Sciatic nerve (tissue), 2 donors: Measurements from ENCODE around the gene PPP1R15A. TPM values are rescaled to one million over a fixed set of nuclear protein-coding genes. Genes with fewer than 3 reads are reported as not detected.
"Not testable (repeated sequence)": the region's sequence is repeated elsewhere in the genome, so short reads cannot be mapped to it uniquely, and the experiment has no call there.

Experiments
- ATAC-seq: fragments of 200-7000 bp; cut with Tn5 transposase; one replicate; pipeline ENCODE4 v1.9.1; 2020; ENCODE audit warnings: mild to moderate bottlenecking, moderate library complexity
- DNase-seq: peaks from one replicate; pipeline ENCODE4 v3.0.0-alpha.2; 2020; ENCODE audit warnings: low spot score
- intact Hi-C: fragments of 100-400 bp; cut with DNase I; formaldehyde crosslinking; loops from one replicate; pipeline ENCODE4 v1.14.2; 2022
- total RNA-seq: library from RNA; stranded (reverse); fragmentation: NEBNext Ultra II Directional; extraction: Animal tissue kit (Norgen Biotek cat#: 25700); gene quantifications from one replicate; pipeline ENCODE4 v1.2.1, GENCODE V29; 2021
- donor health status: DM: no; HTN: no; CAD: no.
- donor health status: DM: no; HTN: no; CAD: no.

Gene PPP1R15A
- total RNA-seq, 1 donor from 2014 or later = 95.8 TPM

DNA sequence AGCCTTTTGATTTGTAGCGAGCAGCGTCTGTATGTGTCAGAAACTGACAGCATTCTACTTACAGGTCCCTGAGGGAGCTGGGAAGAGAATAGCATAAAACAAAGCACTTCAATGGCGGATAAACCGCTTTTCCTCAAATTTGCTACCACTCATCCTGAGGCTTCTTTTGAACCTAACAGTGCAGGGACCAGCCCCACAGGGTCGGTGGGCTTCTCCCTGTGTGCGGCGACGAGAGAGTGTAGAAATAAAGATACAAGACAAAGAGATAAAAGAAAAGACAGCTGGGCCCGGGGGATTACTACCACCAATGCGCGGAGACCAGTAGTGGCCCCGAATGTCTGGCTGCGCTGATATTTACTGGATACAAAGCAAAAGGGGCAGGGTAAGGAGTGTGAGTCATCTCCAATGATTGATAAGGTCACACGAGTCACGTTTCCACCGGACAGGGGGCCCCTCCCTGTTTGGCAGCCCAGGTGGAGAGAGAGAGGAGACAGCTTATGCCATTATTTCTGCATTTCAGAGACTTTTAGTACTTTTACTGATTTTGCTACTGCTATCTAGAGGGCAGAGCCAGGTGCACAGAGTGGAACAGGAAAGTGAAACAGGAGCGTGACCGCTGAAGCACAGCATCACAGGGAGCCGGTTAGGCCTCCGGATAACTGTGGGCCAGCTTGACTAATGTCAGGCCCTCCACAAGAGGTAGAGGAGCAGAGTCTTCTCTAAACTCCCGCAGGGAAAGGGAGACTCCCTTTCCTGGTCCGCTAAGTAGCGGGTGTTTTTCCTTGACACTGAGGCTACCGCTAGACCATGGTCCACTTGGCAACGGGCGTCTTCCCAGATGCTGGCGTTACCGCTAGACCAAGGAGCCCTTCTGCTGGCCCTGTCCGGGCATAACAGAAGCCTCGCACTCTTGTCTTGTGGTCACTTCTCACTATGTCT is 4.1 kb downstream of the PPP1R15A start:
- ATAC-seq, DNase-seq, intact Hi-C loops: not testable (repeated sequence)

DNA sequence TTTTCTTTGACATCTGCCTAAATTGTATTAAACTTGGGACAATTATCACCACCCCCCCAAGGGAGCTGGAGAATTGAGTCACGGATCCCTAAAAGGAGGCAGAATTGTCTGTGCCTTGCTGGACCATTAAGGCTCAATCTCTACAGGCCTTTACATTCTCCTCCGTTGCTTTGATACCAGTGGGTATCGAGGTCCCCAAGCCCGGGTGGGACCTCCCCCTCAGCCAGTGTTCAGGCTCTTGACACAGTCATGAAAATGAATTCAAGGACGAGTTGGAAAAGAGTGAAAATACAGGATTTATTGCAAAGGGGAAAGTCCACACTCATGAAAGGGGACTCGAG is 5.6 kb downstream of the PPP1R15A start:
- intact Hi-C loops = no loop called here
- DNase-seq (no peak), ATAC-seq (no peak)

DNA sequence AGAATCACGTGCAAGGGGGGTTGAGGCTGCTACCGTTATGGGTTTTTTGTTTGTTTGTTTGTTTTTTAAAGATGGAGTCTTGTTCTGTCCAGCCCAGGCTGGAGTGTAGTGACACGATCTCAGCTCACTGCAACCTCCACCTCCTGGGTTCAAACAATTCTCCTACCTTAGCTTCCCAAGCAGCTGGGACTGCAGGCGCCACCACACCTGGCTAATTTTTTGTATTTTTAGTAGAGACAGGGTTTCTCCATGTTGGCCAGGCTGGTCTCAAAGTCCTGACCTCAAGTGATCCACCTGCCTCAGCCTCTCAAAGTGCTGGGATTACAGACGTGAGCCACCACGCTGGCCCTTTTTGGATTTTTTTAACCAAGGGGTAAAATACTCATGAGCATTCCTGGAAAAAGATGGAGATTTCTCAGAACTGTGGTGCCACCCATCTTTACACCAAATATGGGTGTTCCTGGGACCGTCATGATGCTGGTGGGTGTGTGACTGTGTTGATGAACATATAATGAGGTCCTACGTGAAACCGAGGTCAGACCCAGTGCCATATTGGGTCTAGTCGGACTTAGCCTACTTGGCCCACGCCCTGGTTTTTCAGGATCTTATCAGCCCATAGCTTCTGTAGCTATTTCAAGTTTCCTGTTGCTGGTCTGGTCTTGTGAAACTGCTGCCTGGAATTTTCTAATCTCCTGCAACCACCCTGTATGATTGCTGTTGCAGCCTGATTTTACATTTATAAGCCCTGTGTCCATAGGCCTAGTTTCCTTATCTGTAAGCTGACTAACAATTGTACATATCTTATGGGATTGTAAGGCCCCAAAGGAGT is 6.2 kb downstream of the PPP1R15A start:
- peak; percentile 12 for ATAC-seq

DNA sequence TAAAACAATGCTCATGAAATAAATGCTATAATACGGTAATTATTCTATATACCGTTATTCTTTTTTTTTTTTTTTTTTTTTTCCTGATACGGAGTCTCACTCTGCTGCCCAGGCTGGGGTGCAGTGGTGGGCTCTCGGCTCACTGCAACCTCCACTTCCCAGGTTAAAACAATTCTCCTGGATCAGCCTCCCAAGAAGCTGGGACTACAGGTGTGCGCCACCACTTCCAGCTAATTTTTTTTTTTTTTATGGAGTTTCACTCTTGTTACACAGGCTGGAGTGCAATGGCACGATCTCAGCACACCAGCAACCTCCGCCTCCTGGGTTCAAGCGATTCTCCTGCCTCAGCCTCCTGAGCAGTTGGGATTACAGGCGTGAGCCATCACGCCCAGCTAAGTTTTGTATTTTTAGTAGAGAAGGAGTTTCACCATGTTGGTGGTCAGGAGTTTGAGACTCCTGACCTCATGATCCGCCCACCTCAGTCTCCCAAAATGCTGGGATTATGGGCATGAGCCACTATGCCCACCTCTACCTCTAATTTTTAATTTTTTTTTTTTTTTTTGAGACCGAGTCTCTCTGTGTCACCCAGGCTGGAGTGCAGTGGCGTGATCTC is 6.9 kb downstream of the PPP1R15A start:
- no peak for ATAC-seq
- no peak for DNase-seq
- intact Hi-C loops = no loop called here

More for the DNA sequence above, 6.2 kb downstream of the PPP1R15A start:
- intact Hi-C loops = no loop called here
- DNase-seq = no peak

DNA sequence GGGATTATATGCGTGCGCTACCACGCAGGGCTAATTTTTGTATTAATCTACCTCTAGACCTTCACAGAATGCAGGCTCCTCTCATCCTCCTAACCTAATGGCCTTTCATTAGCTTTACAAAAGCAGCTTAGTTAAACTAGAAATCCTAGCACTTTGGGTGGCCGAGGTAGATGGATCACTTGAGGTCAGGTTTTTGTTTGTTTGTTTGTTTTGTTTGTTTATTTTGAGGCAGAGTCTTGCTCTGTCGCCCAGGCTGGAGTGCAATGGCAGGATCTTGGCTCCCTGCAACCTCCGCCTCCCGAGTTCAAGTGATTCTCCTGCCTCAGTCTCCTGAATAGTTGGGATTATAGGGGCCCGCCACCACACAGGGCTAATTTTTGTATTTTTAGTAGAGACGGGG is 7.5 kb downstream of the PPP1R15A start:
- intact Hi-C loops, ATAC-seq, DNase-seq: not testable (repeated sequence)

DNA sequence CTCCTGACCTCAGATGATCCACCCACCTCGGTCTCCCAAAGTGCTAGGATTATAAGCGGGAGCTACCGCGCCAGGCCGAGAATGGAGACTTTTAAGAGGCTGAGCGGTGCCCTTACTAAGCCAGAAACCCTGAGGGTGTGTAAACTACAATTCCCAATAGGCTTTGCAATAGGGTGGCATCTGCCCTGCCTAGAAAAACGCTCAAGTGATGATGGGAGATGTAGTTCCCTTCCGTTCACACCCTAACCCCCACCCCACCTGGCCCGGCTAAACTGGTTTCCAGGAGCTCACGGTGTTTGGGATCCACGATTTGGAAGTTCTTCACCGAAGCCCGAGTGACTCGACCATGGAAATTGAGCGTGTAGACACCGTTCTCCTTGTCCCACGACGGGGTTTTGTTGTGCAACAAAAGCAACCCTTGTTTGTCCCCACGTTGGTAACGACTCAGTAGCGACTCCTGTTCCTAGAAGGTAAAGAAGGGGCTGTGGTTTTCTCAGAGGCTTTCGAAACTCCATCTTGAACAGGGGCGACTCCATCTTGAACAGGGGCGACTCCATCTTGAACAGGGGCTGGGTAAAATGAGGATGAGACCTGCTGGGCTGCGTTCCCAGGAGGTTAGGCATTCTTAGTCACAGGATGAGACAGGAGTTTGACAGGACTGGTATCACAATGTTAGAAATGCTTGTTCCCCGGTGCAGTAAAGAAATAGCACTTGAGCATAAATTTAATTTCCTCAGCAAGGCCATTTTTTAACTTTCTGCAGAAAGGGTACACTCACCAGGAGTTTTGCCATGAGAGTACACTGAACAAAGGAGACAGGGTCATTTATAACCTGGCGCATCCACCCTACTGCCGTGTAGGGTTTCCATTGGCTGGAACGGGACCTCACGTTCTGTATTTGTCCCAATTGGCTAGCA is 9.8 kb downstream of the PPP1R15A start:
- intact Hi-C loops = no loop called here
- peak; percentile 60 for ATAC-seq

DNA sequence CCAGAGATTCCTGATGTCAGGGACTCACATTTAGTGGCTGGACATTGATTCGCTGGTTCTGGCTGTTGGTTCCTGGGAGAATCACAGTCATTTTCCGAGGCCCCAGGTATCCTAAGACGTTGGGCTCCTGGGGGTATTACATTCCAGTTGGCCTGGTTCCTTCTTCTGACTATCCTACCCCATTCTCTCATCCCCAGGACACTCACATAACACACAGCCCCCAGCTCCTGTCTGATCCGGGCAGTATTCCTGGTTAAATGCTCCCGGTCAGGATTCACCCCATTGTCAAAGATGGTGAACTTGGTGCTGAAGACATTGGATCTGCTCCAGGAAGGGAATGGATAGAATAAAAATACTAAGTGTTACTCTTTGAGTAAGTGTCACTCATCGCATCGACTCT is 11.5 kb downstream of the PPP1R15A start:
- ATAC-seq (no peak), DNase-seq (no peak)
- intact Hi-C loops = no loop called here

More for the DNA sequence above, 9.8 kb downstream of the PPP1R15A start:
- no peak for DNase-seq

DNA sequence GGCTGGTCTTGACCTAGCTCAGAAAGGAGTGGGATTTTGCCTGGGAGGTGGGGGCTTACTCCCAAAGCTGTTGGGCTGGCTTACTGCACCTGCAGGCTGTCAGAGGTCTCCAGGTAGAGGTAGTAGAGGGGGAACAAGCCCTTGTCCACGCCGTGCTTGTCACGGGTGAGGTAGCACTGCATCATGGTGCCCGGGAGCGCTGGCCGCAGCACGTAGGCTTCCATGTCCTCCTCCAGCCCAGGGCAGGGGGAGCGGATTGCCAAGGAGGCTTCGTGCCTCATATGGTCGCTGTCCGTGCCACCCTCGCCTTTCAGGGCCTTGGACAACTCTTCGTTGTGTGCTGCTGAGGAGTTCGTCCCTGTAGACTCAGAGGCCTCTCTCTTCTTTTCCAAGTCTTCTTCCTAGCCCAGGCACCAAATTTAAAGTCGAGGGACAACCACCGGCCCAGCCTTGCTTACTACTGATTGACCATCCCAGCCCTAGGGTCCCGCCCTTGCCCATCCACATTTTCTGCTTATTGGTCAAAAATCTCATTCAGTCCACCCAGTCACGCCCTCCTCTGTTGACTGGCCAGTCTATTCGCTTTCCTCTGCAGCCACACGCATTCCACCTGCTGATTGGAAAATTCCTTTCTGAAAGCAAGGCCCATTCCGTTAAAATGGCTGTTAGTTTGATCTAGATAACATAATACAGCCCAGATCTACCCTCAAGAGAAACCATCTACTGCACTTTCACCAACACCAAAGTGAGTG is 15.8 kb downstream of the PPP1R15A start:
- DNase-seq (no peak), ATAC-seq (no peak)
- intact Hi-C loops = no loop called here

DNA sequence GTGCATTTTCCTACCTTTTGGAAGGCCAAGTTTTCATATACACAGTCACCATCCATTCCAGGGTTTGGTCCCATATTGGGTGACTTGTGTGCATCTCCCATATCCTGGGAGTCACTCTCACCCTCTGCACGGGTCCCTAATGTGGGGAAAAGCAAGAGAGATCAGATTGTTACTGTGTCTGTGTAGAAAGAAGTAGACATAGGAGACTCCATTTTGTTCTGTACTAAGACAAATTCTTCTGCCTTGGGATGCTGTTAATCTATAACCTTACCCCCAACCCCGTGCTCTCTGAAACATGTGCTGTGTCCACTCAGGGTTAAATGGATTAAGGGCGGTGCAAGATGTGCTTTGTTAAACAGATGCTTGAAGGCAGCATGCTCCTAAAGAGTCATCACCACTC is 17.3 kb downstream of the PPP1R15A start:
- DNase-seq, intact Hi-C loops, ATAC-seq: not testable (repeated sequence)

DNA sequence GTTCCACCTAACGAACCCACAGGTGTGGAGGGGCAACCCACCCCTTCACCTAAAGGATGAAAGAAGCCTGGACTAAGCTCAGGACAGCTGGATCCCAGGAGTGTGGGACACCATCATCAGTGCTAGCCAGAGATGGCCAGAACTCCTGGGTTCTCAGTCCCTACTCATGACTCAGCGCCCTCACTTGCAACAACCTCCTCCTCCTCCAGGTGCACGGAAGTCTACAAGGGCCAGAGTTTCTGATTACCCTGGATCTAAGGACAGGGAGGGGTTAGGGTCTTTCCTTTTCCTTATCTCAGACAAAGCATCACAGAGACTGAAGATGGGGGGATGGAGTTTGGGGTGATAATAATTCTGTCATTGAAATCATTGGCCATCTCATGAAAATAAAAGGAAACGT is 18.3 kb downstream of the PPP1R15A start:
- no peak for DNase-seq
- ATAC-seq = no peak
- intact Hi-C loops = no loop called here

DNA sequence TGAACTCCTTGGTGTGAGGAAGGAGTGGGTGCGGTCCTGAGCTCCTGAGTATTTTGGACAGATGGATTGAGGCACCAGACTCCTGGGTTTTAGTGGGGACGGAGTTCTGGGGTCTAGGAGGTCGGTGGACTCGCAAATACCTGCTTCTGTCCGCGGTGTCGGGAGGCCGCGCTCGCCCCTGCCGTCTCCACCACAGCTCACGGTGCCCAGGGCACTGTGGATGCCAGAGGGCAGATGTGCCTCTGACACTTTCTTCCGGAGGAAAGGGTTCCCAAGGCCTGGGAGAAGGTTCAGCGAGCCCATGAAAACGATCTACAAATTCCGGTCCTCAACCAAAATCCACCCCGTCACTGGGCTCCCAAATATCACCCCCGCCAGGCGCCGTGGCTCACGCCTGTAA is 23.0 kb downstream of the PPP1R15A start:
- DNase-seq (no peak), ATAC-seq (no peak)
- intact Hi-C loops = no loop called here

DNA sequence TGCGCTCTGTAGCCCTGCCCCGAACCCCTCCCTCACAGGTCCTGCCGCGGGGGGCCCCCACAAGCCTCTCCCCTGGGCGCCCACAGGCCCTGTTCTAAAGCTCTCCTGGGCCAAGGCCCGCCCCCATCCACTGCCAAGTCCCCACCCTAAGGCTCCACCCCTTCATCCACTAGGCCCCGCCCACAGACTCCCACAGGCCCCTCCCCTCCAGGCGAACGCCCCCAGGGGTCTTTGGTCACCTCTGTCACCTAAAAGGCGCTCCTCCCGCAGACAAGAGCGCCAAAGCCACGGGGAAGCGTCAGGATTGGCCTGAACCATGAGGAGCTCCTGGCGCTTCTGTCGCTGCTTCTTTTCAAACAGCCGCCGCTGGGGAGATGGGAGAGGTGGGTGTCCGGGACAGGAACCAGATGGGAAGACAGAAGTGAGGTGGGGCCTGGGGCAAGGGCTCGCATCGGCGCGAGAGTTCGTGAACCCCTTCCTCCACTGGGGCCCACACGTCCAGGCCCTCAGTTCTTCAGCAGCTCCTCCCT is 24.0 kb downstream of the PPP1R15A start:
- DNase-seq (peak; percentile 82), ATAC-seq (peak; percentile 58)
- intact Hi-C loops = no loop called here

DNA sequence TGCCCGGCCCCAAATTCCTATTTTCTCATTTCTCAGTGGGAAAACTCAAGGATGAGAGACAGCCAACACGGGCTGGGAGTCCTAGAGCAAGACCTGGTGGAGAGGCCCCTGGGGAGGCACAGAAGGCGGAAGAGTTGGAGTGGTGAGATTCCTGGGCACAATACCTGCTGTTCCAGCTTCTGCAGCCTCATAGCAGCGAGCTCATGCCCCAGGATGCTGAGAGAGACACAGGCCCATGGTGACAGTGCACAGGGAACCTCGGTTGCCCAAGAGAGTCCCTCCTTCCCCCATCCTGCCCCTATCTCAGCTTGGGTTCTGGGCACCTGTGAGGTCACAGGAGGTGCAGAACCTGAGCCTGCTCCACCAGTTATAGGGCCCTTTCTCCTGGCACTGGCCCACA is 25.0 kb downstream of the PPP1R15A start:
- ATAC-seq (no peak), DNase-seq (no peak)
- intact Hi-C loops = no loop called here

DNA sequence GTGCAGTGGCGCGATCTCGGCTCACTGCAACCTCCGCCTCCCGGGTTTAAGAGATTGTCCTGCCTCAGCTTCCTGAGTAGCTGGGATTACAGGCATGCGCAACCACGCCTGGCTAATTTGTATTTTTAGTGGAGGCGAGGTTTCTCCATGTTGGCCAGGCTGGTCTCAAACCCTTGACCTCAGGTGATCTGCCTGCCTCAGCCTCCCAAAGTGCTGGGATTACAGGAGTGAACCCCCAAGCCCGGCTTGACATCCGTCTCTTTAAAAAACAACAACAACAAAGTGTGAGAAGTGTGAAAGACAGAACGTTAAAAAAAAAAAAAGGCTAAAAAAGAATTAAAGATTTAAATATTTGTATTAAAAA is 27.1 kb downstream of the PPP1R15A start:
- DNase-seq, ATAC-seq, intact Hi-C loops: not testable (repeated sequence)

DNA sequence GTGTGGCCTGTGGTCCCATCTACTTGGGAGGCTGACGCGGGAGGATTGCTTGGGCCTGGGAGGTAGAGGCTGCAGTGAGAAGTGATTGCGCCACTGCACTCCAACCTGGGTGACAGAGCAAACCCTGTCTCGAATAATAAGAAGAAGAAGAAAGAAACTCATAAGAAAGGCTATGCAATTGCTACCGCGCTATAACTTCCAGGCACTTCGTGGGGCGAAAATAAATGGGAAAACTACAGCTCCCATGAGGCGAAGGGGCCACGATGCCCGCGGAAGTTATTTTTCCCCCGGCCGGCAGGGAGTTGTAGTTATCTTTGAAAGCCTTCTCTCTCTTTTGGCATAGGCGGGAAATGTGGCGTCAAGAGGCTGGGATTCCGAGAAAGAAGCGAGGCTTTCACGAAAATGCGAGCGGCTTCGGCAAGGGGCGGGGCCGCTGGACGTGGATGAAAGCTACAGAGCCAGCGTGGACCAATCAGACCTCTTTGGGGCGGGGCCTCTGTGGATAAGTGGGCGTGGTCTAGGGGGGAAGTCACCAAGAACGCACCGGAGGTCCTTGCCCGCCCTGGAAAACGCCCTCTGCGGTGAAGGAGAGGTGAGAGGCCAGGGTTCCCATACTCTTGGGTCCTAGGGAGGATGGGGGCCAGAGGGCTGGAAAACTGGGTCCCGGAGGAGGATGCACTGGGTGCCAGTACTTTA is 27.7 kb downstream of the PPP1R15A start, which contains the start of gene NUCB1:
Gene NUCB1, plus strand, starts transcription at position 532 of the 696 bp plus-strand sequence. CDS start 485 bp downstream, outside the sequence.
- intact Hi-C loops = loop anchor here (10.0 kb wide), 1 partner anchor 55 kb away; the partner anchor contains the start of gene BAX
- DNase-seq (peak; percentile 100), ATAC-seq (peak; percentile 97)

DNA sequence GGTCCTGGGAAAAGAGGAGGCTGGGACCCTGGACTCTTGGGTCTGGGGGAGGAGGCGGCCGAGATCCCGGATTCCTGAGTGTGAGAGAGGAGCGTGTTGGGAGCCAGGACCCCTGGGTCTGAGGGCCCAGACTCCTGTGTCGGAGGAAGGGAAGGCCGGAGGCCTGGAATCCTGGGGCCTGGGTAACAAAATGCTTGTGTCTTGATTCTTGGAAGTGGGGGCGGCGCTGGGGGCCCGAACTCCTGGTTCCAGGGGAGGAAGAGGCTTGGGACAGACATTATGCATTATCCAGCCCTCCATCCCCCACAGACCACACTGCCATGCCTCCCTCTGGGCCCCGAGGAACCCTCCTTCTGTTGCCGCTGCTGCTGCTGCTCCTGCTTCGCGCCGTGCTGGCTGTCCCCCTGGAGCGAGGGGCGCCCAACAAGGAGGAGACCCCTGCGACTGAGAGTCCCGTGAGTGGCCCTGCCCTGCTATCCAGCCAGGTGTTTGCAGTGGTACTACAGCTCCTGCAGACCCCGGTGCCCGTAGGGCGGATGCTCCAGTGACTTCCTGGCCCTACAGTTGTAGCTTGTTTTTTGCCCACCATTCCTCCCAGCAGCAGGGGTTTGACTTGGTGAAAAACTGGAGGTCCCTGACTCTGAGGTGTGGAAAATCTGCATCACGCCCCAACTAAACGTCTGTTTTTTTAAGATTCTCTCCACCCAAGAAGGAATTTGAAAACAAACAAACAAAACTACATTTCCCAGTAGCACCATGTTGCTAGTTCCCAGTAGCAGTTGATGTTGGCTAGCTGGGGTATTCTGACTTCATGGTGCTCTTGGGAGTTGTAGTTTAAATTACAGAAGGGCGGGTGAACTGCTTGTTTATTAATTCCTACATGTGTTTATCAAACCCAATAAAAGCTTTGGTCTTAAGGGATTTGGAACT is 28.5 kb downstream of the PPP1R15A start:
- peak; percentile 48 for ATAC-seq
- intact Hi-C loops = loop anchor here (10.0 kb wide), 1 partner anchor 54 kb away; the partner anchor contains the start of gene BAX
- no peak for DNase-seq
